Calu3 (cell line): ENCODE data around the gene OPCML. TPM values are rescaled to one million over a fixed set of nuclear protein-coding genes. Genes with fewer than 3 reads are reported as not detected.

Experiments used
- BruUV-seq: library from RNA; stranded (reverse); fragments of 400-500 nt; replicated peaks from 2 replicates; lab custom pipeline; 2021; lab: Mats Ljungman, UMichigan
- CTCF ChIA-PET: fragments of 300-600 bp; sonication (Branson Sonifier 250); formaldehyde crosslinking; loops from one replicate; lab custom pipeline; 2022; ENCODE audit warnings: antibody characterized with exemption; lab: Charles Lee
- DNase-seq: peaks from one replicate; pipeline ENCODE4 v3.0.0; 2022
- H3K27ac Mint-ChIP-seq: one replicate; pipeline ENCODE4 v1.8.0; 2022; ENCODE audit warnings: mixed read lengths; ENCODE audit not compliant: unreplicated experiment
- H3K27me3 Mint-ChIP-seq: one replicate; pipeline ENCODE4 v1.8.0; 2022; ENCODE audit warnings: mixed read lengths; ENCODE audit not compliant: unreplicated experiment
- H3K36me3 Mint-ChIP-seq: one replicate; pipeline ENCODE4 v1.8.0; 2022; ENCODE audit warnings: mild to moderate bottlenecking, moderate library complexity, mixed read lengths; ENCODE audit not compliant: insufficient read depth, unreplicated experiment
- H3K4me1 Mint-ChIP-seq: one replicate; pipeline ENCODE4 v1.8.0; 2022; ENCODE audit warnings: mild to moderate bottlenecking, low read depth, mixed read lengths; ENCODE audit not compliant: unreplicated experiment
- H3K4me3 Mint-ChIP-seq: one replicate; pipeline ENCODE4 v1.8.0; 2022; ENCODE audit warnings: mild to moderate bottlenecking, low read depth, moderate library complexity, mixed read lengths; ENCODE audit not compliant: unreplicated experiment
- H3K9me3 Mint-ChIP-seq: one replicate; pipeline ENCODE4 v1.8.0; 2022; ENCODE audit warnings: low read depth, mixed read lengths; ENCODE audit not compliant: unreplicated experiment
- CTCF ChIP-seq: fragments of 200-600 bp; IDR thresholded peaks from one replicate; pipeline ENCODE4 v1.8.0; 2022; ENCODE audit warnings: antibody characterized with exemption; ENCODE audit not compliant: unreplicated experiment
- intact Hi-C: fragments of 100-400 bp; cut with micrococcal nuclease; formaldehyde crosslinking; loops from one replicate; pipeline ENCODE4 v1.10.0; 2022; ENCODE audit not compliant: unreplicated experiment
- total RNA-seq: library from RNA; stranded (reverse); gene quantifications from 2 replicates; pipeline ENCODE4 v1.2.3, GENCODE V29; 2022

The OPCML gene
- total RNA-seq, 1 experiment from 2014 or later, result not detected

DNA sequence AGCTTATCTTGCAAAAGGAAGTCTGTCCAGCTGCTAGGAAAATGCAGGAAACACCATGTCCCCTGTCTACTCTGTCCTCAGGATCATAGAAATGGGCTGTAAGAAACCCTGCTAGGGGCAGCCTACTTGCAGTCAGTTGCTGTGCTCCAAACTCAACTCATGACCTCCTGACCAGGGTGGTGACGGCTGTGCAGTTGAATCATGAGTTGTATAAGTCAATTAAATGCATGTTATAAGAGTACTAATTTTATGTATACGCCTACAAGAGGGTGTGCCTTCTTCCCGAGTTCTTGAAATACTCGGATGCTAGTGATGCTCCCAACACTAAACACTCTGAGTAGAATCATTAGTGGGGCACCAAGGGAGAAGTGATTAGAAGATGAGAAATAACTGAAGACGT, 776.4 kb downstream of the OPCML start:
- no peak overlapping the region for H3K4me3 Mint-ChIP-seq
- no peak for DNase-seq
- no peak for TF ChIP-seq CTCF
- H3K36me3 Mint-ChIP-seq, result no peaks in the 10 kb centered on the region
- no peaks in the 10 kb centered on the region for H3K27me3 Mint-ChIP-seq
- H3K27ac Mint-ChIP-seq, result no peak overlapping the region
- H3K4me1 Mint-ChIP-seq, result no peaks in the 10 kb centered on the region
- no TSS peak for BruUV-seq
- intact Hi-C loops, result no loop called here
- CTCF ChIA-PET, result no interaction called here
- H3K9me3 Mint-ChIP-seq, result peaks cover 12% of the 10 kb centered on the region

GRCh38 chr11:132751516-132752250, 780.6 kb downstream of the OPCML start:
- H3K36me3 Mint-ChIP-seq, result no peaks in the 10 kb centered on the region
- intact Hi-C loops, result no loop called here
- H3K4me3 Mint-ChIP-seq, result no peak overlapping the region
- no peak for TF ChIP-seq CTCF
- CTCF ChIA-PET, result no interaction called here
- no peak for DNase-seq
- H3K4me1 Mint-ChIP-seq, result no peaks in the 10 kb centered on the region
- peaks cover 14% of the 10 kb centered on the region for H3K9me3 Mint-ChIP-seq
- BruUV-seq, result no TSS peak
- no peaks in the 10 kb centered on the region for H3K27me3 Mint-ChIP-seq
- no peak overlapping the region for H3K27ac Mint-ChIP-seq

- BruUV-seq, result no TSS peak
- DNase-seq, result no peak
- H3K4me1 Mint-ChIP-seq, result no peaks in the 10 kb centered on the region
- H3K27me3 Mint-ChIP-seq, result no peaks in the 10 kb centered on the region
- no peaks in the 10 kb centered on the region for H3K36me3 Mint-ChIP-seq
- H3K27ac Mint-ChIP-seq, result no peak overlapping the region
- no peak for TF ChIP-seq CTCF
- H3K9me3 Mint-ChIP-seq, result peaks cover 17% of the 10 kb centered on the region
- CTCF ChIA-PET, result no interaction called here
- intact Hi-C loops, result no loop called here
- H3K4me3 Mint-ChIP-seq, result no peak overlapping the region
Measured at GRCh38 chr11:132746305-132746704, 786.0 kb downstream of the OPCML start.

GRCh38 chr11:132745306-132745705, 787.0 kb downstream of the OPCML start:
- Mint-ChIP-seq H3K27me3 (no peaks in the 10 kb centered on the region), H3K27ac (no peak overlapping the region), H3K4me1 (no peaks in the 10 kb centered on the region), H3K36me3 (no peaks in the 10 kb centered on the region), H3K4me3 (no peak overlapping the region), H3K9me3 (peaks cover 13% of the 10 kb centered on the region)
- no peak for DNase-seq
- intact Hi-C loops, result no loop called here
- no peak for TF ChIP-seq CTCF
- CTCF ChIA-PET, result interaction anchor here (0.7 kb wide), 1 partner anchor 366 kb away, joined by 4 read pairs; no protein-coding TSS in a partner anchor
- no TSS peak for BruUV-seq
